HepG2 (cell line): ENCODE measurements around the gene SECTM1. TPM values are rescaled to one million over a fixed set of nuclear protein-coding genes. Genes with fewer than 3 reads are reported as not detected.
A peak's percentile ranks its signal among the peaks of the same experiment; 100 is the strongest.

Source experiments
- FOXK1 ChIP-seq: sonication (generic); formaldehyde crosslinking; IDR thresholded peaks from 2 replicates; pipeline ENCODE4 v1.4.0; 2020; ENCODE audit warnings: low read depth, missing genetic modification reagents, borderline replicate concordance
- GATAD1 ChIP-seq: IDR thresholded peaks from 2 replicates; pipeline ENCODE4 v1.6.1; 2016; ENCODE audit warnings: missing genetic modification reagents, missing compliant biosample characterization
- JUNB ChIP-seq: sonication (generic); formaldehyde crosslinking; IDR thresholded peaks from 2 replicates; pipeline ENCODE4 v1.8.0; 2022; ENCODE audit warnings: missing genetic modification reagents, mild to moderate bottlenecking, borderline replicate concordance
- NR0B2 ChIP-seq: sonication (generic); formaldehyde crosslinking; IDR thresholded peaks from 2 replicates; pipeline ENCODE4 v1.4.0; 2020; ENCODE audit warnings: mild to moderate bottlenecking, missing genetic modification reagents
- TOPORS ChIP-seq: sonication (generic); formaldehyde crosslinking; IDR thresholded peaks from 2 replicates; pipeline ENCODE4 v1.8.0; 2023; ENCODE audit warnings: mild to moderate bottlenecking, missing genetic modification reagents
- ZNF143 ChIP-seq: sonication (generic); formaldehyde crosslinking; IDR thresholded peaks from 2 replicates; pipeline ENCODE4 v1.4.0; 2020; ENCODE audit warnings: missing genetic modification reagents
- ZNF318 ChIP-seq: sonication (generic); formaldehyde crosslinking; IDR thresholded peaks from 2 replicates; pipeline ENCODE4 v1.4.0; 2020; ENCODE audit warnings: mild to moderate bottlenecking, missing genetic modification reagents
- ZNF550 ChIP-seq: sonication (generic); formaldehyde crosslinking; IDR thresholded peaks from 2 replicates; pipeline ENCODE4 v1.4.0; 2020; ENCODE audit warnings: mild to moderate bottlenecking, missing genetic modification reagents, borderline replicate concordance
- ZNF713 ChIP-seq: sonication (generic); formaldehyde crosslinking; IDR thresholded peaks from 2 replicates; pipeline ENCODE4 v1.4.0; 2020; ENCODE audit warnings: mild to moderate bottlenecking, missing genetic modification reagents
- ZNF747 ChIP-seq: sonication (generic); formaldehyde crosslinking; IDR thresholded peaks from 2 replicates; pipeline ENCODE4 v1.8.1; 2023; ENCODE audit warnings: missing genetic modification reagents, mild to moderate bottlenecking, borderline replicate concordance
- ZNF776 ChIP-seq: sonication (generic); formaldehyde crosslinking; IDR thresholded peaks from 2 replicates; pipeline ENCODE4 v1.4.0; 2020; ENCODE audit warnings: mild to moderate bottlenecking, missing genetic modification reagents
- ZNF850 ChIP-seq: sonication (generic); formaldehyde crosslinking; conservative IDR thresholded peaks from 2 replicates; pipeline ENCODE4 v1.9.0; 2021; ENCODE audit warnings: mild to moderate bottlenecking, missing genetic modification reagents
- ZZZ3 ChIP-seq: sonication (generic); formaldehyde crosslinking; IDR thresholded peaks from 2 replicates; pipeline ENCODE4 v1.4.0; 2020; ENCODE audit warnings: missing genetic modification reagents, mild to moderate bottlenecking, borderline replicate concordance
- polyA plus RNA-seq, 8 experiments: library from polyadenylated mRNA; depleted of rRNA in 3 of 8; stranded (reverse) in 7 of 8; unstranded in 1 of 8; fragments of >200 nt; fragmentation: Illumina TruSeq in 4 of 8; extraction: Trizol in 4 of 8; gene quantifications; 2 replicates each; pipeline versions ENCODE4 v1.2.1 to v1.2.3, GENCODE V29; 2011 to 2016; ENCODE audit warnings: low read depth in 4 of 8, missing spikeins in 1 of 8, mixed read lengths in 1 of 8; ENCODE audit not compliant: insufficient read depth in 1 of 8
- total RNA-seq, 5 experiments: library from RNA; depleted of rRNA; stranded (reverse); fragments of >200 nt; fragmentation: Illumina TruSeq; extraction: Trizol; gene quantifications; 2 replicates each; pipeline ENCODE4 v1.2.3, GENCODE V29; 2016; ENCODE audit warnings: low read depth in 1 of 5
- TF ChIP-seq, protein P1 (sequence below): IDR thresholded peaks from 2 replicates; pipeline ENCODE4 v1.6.1; 2018; ENCODE audit warnings: missing genetic modification reagents, mild to moderate bottlenecking, missing compliant biosample characterization
- TF ChIP-seq, protein P2 (sequence below): sonication (generic); formaldehyde crosslinking; IDR thresholded peaks from 2 replicates; pipeline ENCODE4 v1.5.0; 2020; ENCODE audit warnings: missing genetic modification reagents, mild to moderate bottlenecking, borderline replicate concordance
- TF ChIP-seq, protein P3 (sequence below): sonication (generic); formaldehyde crosslinking; IDR thresholded peaks from 2 replicates; pipeline ENCODE4 v1.4.0; 2020; ENCODE audit warnings: mild to moderate bottlenecking, missing genetic modification reagents

The SECTM1 gene
- total and polyA plus RNA-seq, 2 of the 13 experiments (the other 11 are each of a cell fraction or from before 2014, with no cell fraction given) = 3.5 to 5.3 TPM

DNA sequence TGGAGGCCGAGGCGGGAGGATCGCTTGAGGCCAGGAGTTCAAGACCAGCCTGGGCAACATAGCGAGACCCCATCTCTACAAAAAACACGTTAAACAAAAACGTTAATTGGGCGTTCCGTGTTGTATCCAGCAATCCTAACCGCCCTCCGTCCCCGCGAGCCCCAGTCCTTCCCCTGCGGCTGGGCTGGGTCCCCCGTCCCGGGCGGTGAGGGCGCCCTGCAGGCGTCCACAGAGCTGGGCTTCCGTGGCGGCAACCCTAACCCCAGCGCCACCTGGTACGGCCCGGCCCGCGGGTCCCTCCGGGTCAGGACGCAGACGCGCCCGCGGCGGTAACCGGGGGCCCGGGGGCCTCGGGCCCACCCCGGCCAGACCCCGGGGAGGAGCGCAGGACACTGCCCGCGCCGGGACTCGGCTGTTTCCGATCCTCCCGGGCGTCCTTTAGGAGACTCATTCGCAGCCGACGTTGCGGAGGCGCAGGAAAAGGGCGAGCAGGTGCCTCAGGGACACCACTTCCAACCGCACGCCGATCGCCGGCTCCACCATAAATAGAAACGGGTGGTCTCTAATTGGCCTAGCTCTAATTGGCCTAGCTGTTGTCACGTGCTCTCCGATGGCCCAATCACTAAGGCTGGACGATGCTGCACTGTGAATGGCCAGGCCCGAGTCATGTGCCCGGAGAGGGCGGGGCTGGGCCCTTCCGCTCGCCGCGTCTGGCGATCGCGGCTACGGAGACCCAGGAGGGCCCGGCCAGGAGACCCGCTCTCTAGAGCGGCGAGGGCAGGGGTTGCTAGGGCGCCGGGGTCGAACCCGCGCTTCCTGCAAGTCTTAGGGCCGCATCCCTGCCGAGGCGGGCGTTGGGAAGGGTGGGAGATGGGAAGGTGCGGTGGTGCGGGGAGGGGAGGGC lies 41.1 kb downstream of the SECTM1 start (continued):
- TF ChIP-seq ZNF318 (CRISPR knock-in tag) = peak; percentile 16; the same call in 1 of the 2 replicates
- peak; percentile 86; the same call in 1 of the 2 replicates for TF ChIP-seq ZNF550 (CRISPR knock-in tag)
- TF ChIP-seq ZNF747 (CRISPR knock-in tag) = no peak
- peak; percentile 81; the same call in 1 of the 2 replicates for TF ChIP-seq ZNF713
- TF ChIP-seq, protein P1, sequence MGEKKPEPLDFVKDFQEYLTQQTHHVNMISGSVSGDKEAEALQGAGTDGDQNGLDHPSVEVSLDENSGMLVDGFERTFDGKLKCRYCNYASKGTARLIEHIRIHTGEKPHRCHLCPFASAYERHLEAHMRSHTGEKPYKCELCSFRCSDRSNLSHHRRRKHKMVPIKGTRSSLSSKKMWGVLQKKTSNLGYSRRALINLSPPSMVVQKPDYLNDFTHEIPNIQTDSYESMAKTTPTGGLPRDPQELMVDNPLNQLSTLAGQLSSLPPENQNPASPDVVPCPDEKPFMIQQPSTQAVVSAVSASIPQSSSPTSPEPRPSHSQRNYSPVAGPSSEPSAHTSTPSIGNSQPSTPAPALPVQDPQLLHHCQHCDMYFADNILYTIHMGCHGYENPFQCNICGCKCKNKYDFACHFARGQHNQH (CRISPR knock-in tag) = peak; percentile 79; the same call in 1 of the 2 replicates
- peak; percentile 22; the same call in 1 of the 2 replicates for TF ChIP-seq ZZZ3
- TF ChIP-seq NR0B2 (CRISPR knock-in tag) = no peak
- TF ChIP-seq, protein P2, sequence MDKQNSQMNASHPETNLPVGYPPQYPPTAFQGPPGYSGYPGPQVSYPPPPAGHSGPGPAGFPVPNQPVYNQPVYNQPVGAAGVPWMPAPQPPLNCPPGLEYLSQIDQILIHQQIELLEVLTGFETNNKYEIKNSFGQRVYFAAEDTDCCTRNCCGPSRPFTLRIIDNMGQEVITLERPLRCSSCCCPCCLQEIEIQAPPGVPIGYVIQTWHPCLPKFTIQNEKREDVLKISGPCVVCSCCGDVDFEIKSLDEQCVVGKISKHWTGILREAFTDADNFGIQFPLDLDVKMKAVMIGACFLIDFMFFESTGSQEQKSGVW = no peak
- TF ChIP-seq FOXK1 (CRISPR knock-in tag) = 0 out of 2 replicates have a peak, but pooled peaks have one; percentile 52
- TF ChIP-seq GATAD1 (CRISPR knock-in tag) = peak; percentile 79; the same call in 1 of the 2 replicates
- no peak; the same call in 1 of the 2 replicates for TF ChIP-seq ZNF143 (CRISPR knock-in tag)
- TF ChIP-seq, protein P3, sequence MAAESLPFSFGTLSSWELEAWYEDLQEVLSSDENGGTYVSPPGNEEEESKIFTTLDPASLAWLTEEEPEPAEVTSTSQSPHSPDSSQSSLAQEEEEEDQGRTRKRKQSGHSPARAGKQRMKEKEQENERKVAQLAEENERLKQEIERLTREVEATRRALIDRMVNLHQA (CRISPR knock-in tag) = no peak
- 0 out of 2 replicates have a peak, but pooled peaks have one; percentile 14 for TF ChIP-seq ZNF776 (CRISPR knock-in tag)
- no peak for TF ChIP-seq JUNB
- peak; percentile 81; the same call in 1 of the 2 replicates for TF ChIP-seq TOPORS (CRISPR knock-in tag)
- TF ChIP-seq ZNF850 (CRISPR knock-in tag) = no peak
